Measurements from ENCODE around the gene DNTT. TPM values are rescaled to one million over a fixed set of nuclear protein-coding genes. Genes with fewer than 3 reads are reported as not detected.

Gene DNTT
- total and polyA plus RNA-seq, 2 of the 13 experiments (the other 11 are each of a cell fraction or from before 2014, with no cell fraction given): not detected

DNA sequence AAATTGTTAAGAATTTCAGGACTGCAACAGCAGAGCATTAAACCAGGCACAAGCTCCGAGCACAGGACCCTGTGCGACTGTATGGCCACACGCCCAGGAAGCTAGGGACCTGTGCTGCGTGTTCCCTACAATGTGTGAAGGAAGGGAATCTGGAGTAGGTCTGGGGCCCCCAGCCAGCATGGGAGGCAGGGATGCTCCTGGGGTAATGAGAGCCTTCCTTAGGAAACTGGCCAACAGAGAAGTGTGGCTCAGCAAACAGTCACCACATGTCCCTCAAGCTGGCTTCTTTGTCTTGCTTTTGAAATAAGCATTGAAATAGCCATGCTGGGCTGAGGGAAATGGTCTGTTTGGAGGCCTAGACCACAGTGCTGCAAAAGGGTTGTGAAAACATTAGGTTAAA, 41.1 kb upstream of the DNTT start (continued):
- TF ChIP-seq, protein P1, sequence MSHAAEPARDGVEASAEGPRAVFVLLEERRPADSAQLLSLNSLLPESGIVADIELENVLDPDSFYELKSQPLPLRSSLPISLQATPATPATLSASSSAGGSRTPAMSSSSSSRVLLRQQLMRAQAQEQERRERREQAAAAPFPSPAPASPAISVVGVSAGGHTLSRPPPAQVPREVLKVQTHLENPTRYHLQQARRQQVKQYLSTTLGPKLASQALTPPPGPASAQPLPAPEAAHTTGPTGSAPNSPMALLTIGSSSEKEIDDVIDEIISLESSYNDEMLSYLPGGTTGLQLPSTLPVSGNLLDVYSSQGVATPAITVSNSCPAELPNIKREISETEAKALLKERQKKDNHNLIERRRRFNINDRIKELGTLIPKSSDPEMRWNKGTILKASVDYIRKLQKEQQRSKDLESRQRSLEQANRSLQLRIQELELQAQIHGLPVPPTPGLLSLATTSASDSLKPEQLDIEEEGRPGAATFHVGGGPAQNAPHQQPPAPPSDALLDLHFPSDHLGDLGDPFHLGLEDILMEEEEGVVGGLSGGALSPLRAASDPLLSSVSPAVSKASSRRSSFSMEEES (CRISPR knock-in tag; IDR thresholded peaks at IDR 0.05): no peak
- TF ChIP-seq ZNF772 (CRISPR knock-in tag; IDR thresholded peaks at IDR 0.05) (no peak), ZNF17 (CRISPR knock-in tag; IDR thresholded peaks at IDR 0.05) (no peak), ZNF468 (CRISPR knock-in tag; IDR thresholded peaks at IDR 0.05) (no peak), ZSCAN31 (CRISPR knock-in tag; IDR thresholded peaks at IDR 0.05; ENCODE audit: low read depth) (no peak), ZNF160 (CRISPR knock-in tag; IDR thresholded peaks at IDR 0.05) (no peak), ZNF44 (CRISPR knock-in tag; IDR thresholded peaks at IDR 0.05) (no peak)
- TF ChIP-seq, protein P2, sequence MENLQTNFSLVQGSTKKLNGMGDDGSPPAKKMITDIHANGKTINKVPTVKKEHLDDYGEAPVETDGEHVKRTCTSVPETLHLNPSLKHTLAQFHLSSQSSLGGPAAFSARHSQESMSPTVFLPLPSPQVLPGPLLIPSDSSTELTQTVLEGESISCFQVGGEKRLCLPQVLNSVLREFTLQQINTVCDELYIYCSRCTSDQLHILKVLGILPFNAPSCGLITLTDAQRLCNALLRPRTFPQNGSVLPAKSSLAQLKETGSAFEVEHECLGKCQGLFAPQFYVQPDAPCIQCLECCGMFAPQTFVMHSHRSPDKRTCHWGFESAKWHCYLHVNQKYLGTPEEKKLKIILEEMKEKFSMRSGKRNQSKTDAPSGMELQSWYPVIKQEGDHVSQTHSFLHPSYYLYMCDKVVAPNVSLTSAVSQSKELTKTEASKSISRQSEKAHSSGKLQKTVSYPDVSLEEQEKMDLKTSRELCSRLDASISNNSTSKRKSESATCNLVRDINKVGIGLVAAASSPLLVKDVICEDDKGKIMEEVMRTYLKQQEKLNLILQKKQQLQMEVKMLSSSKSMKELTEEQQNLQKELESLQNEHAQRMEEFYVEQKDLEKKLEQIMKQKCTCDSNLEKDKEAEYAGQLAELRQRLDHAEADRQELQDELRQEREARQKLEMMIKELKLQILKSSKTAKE (CRISPR knock-in tag; IDR thresholded peaks at IDR 0.05; ENCODE audit: borderline replicate concordance): no peak
- TF ChIP-seq, protein P3, sequence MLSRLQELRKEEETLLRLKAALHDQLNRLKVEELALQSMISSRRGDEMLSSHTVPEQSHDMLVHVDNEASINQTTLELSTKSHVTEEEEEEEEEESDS (CRISPR knock-in tag; IDR thresholded peaks at IDR 0.05; ENCODE audit: borderline replicate concordance): no peak

DNA sequence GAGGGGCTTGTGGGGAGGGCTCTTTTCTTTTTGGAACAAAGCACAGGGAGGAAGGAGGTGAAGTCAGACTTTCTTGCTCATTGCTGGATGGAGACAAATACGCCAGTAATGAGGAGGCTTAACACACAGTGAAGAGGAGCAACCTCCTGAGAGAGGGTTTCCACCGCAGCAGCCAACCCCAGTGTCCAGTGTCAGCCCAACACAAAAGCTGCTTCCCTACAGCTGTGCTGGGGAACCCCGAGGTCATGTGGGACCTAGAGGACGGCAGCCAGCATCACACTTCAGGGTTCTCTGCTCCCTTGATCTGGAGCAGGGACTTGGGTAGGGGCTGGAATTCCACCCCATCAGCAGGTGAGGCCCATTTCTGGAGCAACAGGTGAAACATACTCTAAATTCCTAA, 40.6 kb upstream of the DNTT start:
- no peak for FAIRE-seq
- 67% methylated on average over 3 of the region's 4 CpGs for WGBS (ENCODE audit: low lambda C conversion rate)
- Histone ChIP-seq H3K4me1 (ENCODE audit: insufficient read depth, low read length) (no peaks in the 10 kb centered on the region), H3K27ac (ENCODE audit: extremely low read length, insufficient read depth, low read length) (no peak overlapping the region), H2AFZ (ENCODE audit: low read length) (no peak overlapping the region), H3K9ac (ENCODE audit: insufficient read depth, low read depth, low read length) (no peak overlapping the region), H3K36me3 (replicated peaks in 1 of 2; ENCODE audit: control insufficient read depth in 1 of 2, insufficient read depth in 2 of 2, low read length in 2 of 2) (no peaks in the 10 kb centered on the region), H3K79me2 (ENCODE audit: insufficient read depth, low read length) (no peaks in the 10 kb centered on the region), H3K4me2 (ENCODE audit: low read depth, low read length) (no peak overlapping the region), H3K4me3 (replicated peaks in 1 of 3; ENCODE audit: insufficient read depth in 1 of 3, low read depth in 2 of 3, low read length in 3 of 3) (no peak overlapping the region), H4K20me1 (ENCODE audit: insufficient read depth, low read length) (0 out of 2 replicates have a peak, but pooled peaks cover 2% of the 10 kb centered on the region), H3K27me3 (ENCODE audit: control insufficient read depth in 1 of 2, insufficient read depth in 2 of 2, low read length in 2 of 2) (peaks cover 0 to 5% of the 10 kb centered on the region in 2 experiments; a peak in 1 of 5 replicates), H3K9me3 (ENCODE audit: low read length) (no peaks in the 10 kb centered on the region)
- CTCF ChIA-PET (ENCODE audit: low intra/inter-chr PET ratio, low total read pairs): no interaction called here
- in situ Hi-C loops (cut with HindIII; ENCODE audit: extremely low pct_ligation_motif_present, low pct_unique_long_range_greater_than_20kb) (no loop called here), intact Hi-C loops (cut with micrococcal nuclease; ENCODE audit: unreplicated experiment) (no loop called here)
- ATAC-seq: no peak
- DNase-seq (ENCODE audit: low spot score): no peak
- POLR2A ChIA-PET: no interaction called here
- no TSS peak for BruUV-seq (replicated peaks)
- no peak for TF ChIP-seq KDM6A (CRISPR knock-in tag; IDR thresholded peaks at IDR 0.05; ENCODE audit: low read depth)
- TF ChIP-seq, protein P4, sequence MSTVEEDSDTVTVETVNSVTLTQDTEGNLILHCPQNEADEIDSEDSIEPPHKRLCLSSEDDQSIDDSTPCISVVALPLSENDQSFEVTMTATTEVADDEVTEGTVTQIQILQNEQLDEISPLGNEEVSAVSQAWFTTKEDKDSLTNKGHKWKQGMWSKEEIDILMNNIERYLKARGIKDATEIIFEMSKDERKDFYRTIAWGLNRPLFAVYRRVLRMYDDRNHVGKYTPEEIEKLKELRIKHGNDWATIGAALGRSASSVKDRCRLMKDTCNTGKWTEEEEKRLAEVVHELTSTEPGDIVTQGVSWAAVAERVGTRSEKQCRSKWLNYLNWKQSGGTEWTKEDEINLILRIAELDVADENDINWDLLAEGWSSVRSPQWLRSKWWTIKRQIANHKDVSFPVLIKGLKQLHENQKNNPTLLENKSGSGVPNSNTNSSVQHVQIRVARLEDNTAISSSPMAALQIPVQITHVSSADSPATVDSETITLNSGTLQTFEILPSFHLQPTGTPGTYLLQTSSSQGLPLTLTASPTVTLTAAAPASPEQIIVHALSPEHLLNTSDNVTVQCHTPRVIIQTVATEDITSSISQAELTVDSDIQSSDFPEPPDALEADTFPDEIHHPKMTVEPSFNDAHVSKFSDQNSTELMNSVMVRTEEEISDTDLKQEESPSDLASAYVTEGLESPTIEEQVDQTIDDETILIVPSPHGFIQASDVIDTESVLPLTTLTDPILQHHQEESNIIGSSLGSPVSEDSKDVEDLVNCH (CRISPR knock-in tag; IDR thresholded peaks at IDR 0.05): no peak
- no peak for TF ChIP-seq ZMYM3 (CRISPR knock-in tag; IDR thresholded peaks at IDR 0.05)
- TF ChIP-seq CEBPB (IDR thresholded peaks at IDR 0.05; ENCODE audit: borderline replicate concordance, low read depth, low read length): no peak
- no peak for TF ChIP-seq HCFC1 (IDR thresholded peaks at IDR 0.05; ENCODE audit: low read depth, low read length)
- TF ChIP-seq, protein P5, sequence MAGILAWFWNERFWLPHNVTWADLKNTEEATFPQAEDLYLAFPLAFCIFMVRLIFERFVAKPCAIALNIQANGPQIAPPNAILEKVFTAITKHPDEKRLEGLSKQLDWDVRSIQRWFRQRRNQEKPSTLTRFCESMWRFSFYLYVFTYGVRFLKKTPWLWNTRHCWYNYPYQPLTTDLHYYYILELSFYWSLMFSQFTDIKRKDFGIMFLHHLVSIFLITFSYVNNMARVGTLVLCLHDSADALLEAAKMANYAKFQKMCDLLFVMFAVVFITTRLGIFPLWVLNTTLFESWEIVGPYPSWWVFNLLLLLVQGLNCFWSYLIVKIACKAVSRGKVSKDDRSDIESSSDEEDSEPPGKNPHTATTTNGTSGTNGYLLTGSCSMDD (CRISPR knock-in tag; IDR thresholded peaks at IDR 0.05): no peak
- no peak for TF ChIP-seq ZNF350 (CRISPR knock-in tag; IDR thresholded peaks at IDR 0.05; ENCODE audit: borderline replicate concordance, low read depth)
